A549 (cell line): ENCODE results near the gene ERCC5.

ENCODE experiments used
- BHLHE40 ChIP-seq: IDR thresholded peaks from 2 replicates; pipeline ENCODE4 v1.6.1; 2012; ENCODE audit warnings: low read depth, low read length, inconsistent platforms
- CBX8 ChIP-seq: fragments of 200-600 bp; sonication (generic); IDR thresholded peaks from 2 replicates; pipeline ENCODE4 v1.6.1; 2016
- CEBPB ChIP-seq, 2 experiments: fragments of >200 bp in 1 of 2; sonication (Bioruptor Twin) in 1 of 2; formaldehyde crosslinking in 1 of 2; IDR thresholded peaks; 2 replicates each; pipeline ENCODE4 v1.6.1; 2012 to 2016
- CHD2 ChIP-seq: fragments of 150-350 bp; IDR thresholded peaks from 2 replicates; pipeline ENCODE4 v1.6.1; 2014; ENCODE audit warnings: low read length; ENCODE audit not compliant: partially characterized antibody
- EP300 ChIP-seq, 2 experiments: fragments of >200 bp; sonication (Bioruptor Twin); formaldehyde crosslinking; IDR thresholded peaks; 2 replicates in 1 of 2; 3 replicates in 1 of 2; pipeline ENCODE4 v1.6.1; 2016 to 2017
- ESRRA ChIP-seq: fragments of 150-350 bp; IDR thresholded peaks from 2 replicates; pipeline ENCODE4 v1.6.1; 2014; ENCODE audit warnings: mild to moderate bottlenecking, low read length, borderline replicate concordance
- NR3C1 ChIP-seq: fragments of >200 bp; sonication (Bioruptor Twin); formaldehyde crosslinking; IDR thresholded peaks from 3 replicates; pipeline ENCODE4 v1.6.1; 2017
- POLR2A ChIP-seq: IDR thresholded peaks from 2 replicates; pipeline ENCODE4 v1.6.1; 2012; ENCODE audit warnings: mild to moderate bottlenecking, low read length
- RAD21 ChIP-seq, 2 experiments: fragments of >200 bp in 1 of 2; sonication (Bioruptor Twin) in 1 of 2; formaldehyde crosslinking in 1 of 2; IDR thresholded peaks in 1 of 2; conservative IDR thresholded peaks in 1 of 2; 2 replicates in 1 of 2; 3 replicates in 1 of 2; pipeline ENCODE4 v1.6.1; 2012 to 2018; ENCODE audit warnings: inconsistent platforms in 1 of 2
- RCOR1 ChIP-seq: fragments of 150-350 bp; IDR thresholded peaks from 2 replicates; pipeline ENCODE4 v1.6.1; 2014; ENCODE audit warnings: antibody characterized with exemption, low read length, low read depth
- SMC3 ChIP-seq: fragments of >200 bp; sonication (Bioruptor Twin); formaldehyde crosslinking; IDR thresholded peaks from 3 replicates; pipeline ENCODE4 v1.6.1; 2018; ENCODE audit warnings: inconsistent platforms
- TF ChIP-seq, protein P1 (sequence below): fragments of >200 bp; sonication (Bioruptor Twin); formaldehyde crosslinking; IDR thresholded peaks from 3 replicates; pipeline ENCODE4 v1.5.1; 2016
- TF ChIP-seq, protein P2 (sequence below): fragments of 200-600 bp; sonication (generic); IDR thresholded peaks from 2 replicates; pipeline ENCODE4 v1.6.1; 2016; ENCODE audit warnings: antibody characterized with exemption, mild to moderate bottlenecking, moderate library complexity
- TF ChIP-seq, protein P3 (sequence below): IDR thresholded peaks from 2 replicates; pipeline ENCODE4 v1.6.1; 2012

DNA sequence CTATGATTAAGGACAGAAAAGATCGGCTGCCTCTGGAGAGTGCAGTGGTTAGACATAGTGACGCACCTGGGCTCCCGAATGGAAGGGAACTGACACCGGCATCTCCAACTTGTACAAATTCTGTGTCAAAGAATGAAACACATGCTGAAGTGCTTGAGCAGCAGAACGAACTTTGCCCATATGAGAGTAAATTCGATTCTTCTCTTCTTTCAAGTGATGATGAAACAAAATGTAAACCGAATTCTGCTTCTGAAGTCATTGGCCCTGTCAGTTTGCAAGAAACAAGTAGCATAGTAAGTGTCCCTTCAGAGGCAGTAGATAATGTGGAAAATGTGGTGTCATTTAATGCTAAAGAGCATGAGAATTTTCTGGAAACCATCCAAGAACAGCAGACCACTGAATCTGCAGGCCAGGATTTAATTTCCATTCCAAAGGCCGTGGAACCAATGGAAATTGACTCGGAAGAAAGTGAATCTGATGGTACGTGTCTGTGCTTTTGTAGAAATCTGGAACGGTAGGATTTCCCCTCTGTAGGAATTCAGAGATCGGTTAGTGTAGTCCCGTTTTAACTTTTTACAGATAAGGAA is 16.9 kb downstream of the ERCC5 start:
- no peak for TF ChIP-seq RAD21 (conservative IDR thresholded peaks at IDR 0.05 in 1 of 2, IDR thresholded peaks at IDR 0.05 in 1 of 2)
- no peak for TF ChIP-seq POLR2A
- TF ChIP-seq, protein P1, sequence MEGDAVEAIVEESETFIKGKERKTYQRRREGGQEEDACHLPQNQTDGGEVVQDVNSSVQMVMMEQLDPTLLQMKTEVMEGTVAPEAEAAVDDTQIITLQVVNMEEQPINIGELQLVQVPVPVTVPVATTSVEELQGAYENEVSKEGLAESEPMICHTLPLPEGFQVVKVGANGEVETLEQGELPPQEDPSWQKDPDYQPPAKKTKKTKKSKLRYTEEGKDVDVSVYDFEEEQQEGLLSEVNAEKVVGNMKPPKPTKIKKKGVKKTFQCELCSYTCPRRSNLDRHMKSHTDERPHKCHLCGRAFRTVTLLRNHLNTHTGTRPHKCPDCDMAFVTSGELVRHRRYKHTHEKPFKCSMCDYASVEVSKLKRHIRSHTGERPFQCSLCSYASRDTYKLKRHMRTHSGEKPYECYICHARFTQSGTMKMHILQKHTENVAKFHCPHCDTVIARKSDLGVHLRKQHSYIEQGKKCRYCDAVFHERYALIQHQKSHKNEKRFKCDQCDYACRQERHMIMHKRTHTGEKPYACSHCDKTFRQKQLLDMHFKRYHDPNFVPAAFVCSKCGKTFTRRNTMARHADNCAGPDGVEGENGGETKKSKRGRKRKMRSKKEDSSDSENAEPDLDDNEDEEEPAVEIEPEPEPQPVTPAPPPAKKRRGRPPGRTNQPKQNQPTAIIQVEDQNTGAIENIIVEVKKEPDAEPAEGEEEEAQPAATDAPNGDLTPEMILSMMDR, result no peak
- TF ChIP-seq, protein P2, sequence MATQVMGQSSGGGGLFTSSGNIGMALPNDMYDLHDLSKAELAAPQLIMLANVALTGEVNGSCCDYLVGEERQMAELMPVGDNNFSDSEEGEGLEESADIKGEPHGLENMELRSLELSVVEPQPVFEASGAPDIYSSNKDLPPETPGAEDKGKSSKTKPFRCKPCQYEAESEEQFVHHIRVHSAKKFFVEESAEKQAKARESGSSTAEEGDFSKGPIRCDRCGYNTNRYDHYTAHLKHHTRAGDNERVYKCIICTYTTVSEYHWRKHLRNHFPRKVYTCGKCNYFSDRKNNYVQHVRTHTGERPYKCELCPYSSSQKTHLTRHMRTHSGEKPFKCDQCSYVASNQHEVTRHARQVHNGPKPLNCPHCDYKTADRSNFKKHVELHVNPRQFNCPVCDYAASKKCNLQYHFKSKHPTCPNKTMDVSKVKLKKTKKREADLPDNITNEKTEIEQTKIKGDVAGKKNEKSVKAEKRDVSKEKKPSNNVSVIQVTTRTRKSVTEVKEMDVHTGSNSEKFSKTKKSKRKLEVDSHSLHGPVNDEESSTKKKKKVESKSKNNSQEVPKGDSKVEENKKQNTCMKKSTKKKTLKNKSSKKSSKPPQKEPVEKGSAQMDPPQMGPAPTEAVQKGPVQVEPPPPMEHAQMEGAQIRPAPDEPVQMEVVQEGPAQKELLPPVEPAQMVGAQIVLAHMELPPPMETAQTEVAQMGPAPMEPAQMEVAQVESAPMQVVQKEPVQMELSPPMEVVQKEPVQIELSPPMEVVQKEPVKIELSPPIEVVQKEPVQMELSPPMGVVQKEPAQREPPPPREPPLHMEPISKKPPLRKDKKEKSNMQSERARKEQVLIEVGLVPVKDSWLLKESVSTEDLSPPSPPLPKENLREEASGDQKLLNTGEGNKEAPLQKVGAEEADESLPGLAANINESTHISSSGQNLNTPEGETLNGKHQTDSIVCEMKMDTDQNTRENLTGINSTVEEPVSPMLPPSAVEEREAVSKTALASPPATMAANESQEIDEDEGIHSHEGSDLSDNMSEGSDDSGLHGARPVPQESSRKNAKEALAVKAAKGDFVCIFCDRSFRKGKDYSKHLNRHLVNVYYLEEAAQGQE, result no peak
- no peak for TF ChIP-seq EP300 (IDR thresholded peaks at IDR 0.05)
- TF ChIP-seq CHD2, result no peak
- TF ChIP-seq SMC3, result no peak
- TF ChIP-seq CEBPB (IDR thresholded peaks at IDR 0.05), result no peak
- TF ChIP-seq, protein P3, sequence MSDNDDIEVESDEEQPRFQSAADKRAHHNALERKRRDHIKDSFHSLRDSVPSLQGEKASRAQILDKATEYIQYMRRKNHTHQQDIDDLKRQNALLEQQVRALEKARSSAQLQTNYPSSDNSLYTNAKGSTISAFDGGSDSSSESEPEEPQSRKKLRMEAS, result no peak
- TF ChIP-seq CBX8, result no peak
- no peak for TF ChIP-seq RCOR1
- no peak for TF ChIP-seq ESRRA
- no peak for TF ChIP-seq NR3C1
- TF ChIP-seq BHLHE40, result no peak
